ENCODE measurements around the gene ABLIM1.

ABLIM1 gene

DNA sequence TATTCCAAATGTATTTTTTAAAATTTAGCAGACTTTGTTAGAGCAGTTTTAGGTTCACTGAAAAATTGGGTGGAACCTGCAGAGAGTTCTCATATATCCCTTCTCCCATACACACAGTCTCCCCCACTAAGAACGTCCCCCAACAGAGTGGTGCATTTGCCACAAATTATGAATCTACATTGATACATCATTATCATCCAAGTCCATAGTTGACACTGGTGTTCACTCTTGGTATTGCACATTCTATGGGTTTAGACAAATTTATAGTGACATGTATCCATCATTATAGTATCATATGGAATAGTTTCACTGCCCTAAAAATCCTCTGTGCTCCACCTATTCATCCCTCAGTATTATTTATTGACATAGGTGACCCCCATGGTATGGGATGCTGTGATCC lies 156.4 kb downstream of the ABLIM1 start (continued):
- TF ChIP-seq BCL11B (tag by site-specific recombination; IDR thresholded peaks at IDR 0.05; ENCODE audit: low read depth) = no peak
- no peak for TF ChIP-seq ZNF404 (tag by site-specific recombination; IDR thresholded peaks at IDR 0.05)
- no peak for TF ChIP-seq ZNF239 (tag by site-specific recombination; IDR thresholded peaks at IDR 0.05)
- TF ChIP-seq ZNF629 (tag by site-specific recombination; IDR thresholded peaks at IDR 0.05) = no peak
- TF ChIP-seq ZBTB20 (tag by site-specific recombination; IDR thresholded peaks at IDR 0.05) = no peak
- TF ChIP-seq ZNF169 (tag by site-specific recombination; IDR thresholded peaks at IDR 0.05) = no peak

- H3K27ac ChIP-seq (ENCODE audit: extremely low read depth, low read depth, low read length) = no peak overlapping the region
- no peaks in the 10 kb centered on the region for H3K9me3 ChIP-seq (ENCODE audit: control insufficient read depth, insufficient read depth, low read depth, low read length)
- POLR2A ChIA-PET = no interaction called here
- peaks cover 10% of the 10 kb centered on the region; the same call in 1 of the 2 replicates for H3K4me1 ChIP-seq (ENCODE audit: control insufficient read depth, insufficient read depth, low read length)
- no peak for TF ChIP-seq ZNF510 (tag by site-specific recombination; IDR thresholded peaks at IDR 0.05; ENCODE audit: insufficient replicate concordance)
- TF ChIP-seq PRDM1 (tag by site-specific recombination; IDR thresholded peaks at IDR 0.05) = peak; percentile 23; the same call in 1 of the 2 replicates
- CTCF ChIA-PET = interaction anchor here (0.7 to 1.4 kb wide), 3 partner anchors 12 to 30 kb away, joined by 3 to 8 read pairs (median 3); no protein-coding TSS in a partner anchor
- H3K36me3 ChIP-seq (ENCODE audit: control insufficient read depth in 2 of 2, insufficient read depth in 1 of 2, low read length in 2 of 2) = no peaks in the 10 kb centered on the region
- H3K4me3 ChIP-seq (ENCODE audit: low read depth, low read length) = no peak overlapping the region
Measured at GRCh38 chr10:114500643-114501042, 157.4 kb downstream of the ABLIM1 start.

GRCh38 chr10:114499630-114500190 lies 158.4 kb downstream of the ABLIM1 start:
- Histone ChIP-seq H3K27ac (ENCODE audit: extremely low read depth, low read depth, low read length) (no peak overlapping the region), H3K4me3 (ENCODE audit: low read depth, low read length) (no peak overlapping the region), H3K9me3 (ENCODE audit: control insufficient read depth, insufficient read depth, low read depth, low read length) (no peaks in the 10 kb centered on the region), H3K4me1 (ENCODE audit: control insufficient read depth, insufficient read depth, low read length) (peaks cover 1% of the 10 kb centered on the region; the same call in 1 of the 2 replicates), H3K36me3 (ENCODE audit: control insufficient read depth in 2 of 2, insufficient read depth in 1 of 2, low read length in 2 of 2) (peaks cover 0 to 3% of the 10 kb centered on the region in 2 experiments; a peak in 1 of 3 replicates)
- ChIA-PET CTCF (interaction anchor here (0.9 to 1.1 kb wide), 3 partner anchors 14 to 286 kb away, joined by 3 to 4 read pairs (median 3); no protein-coding TSS in a partner anchor), POLR2A (no interaction called here)
- TF ChIP-seq OVOL3 (tag by site-specific recombination; IDR thresholded peaks at IDR 0.05) = no peak
- no peak for TF ChIP-seq ZNF670 (tag by site-specific recombination; IDR thresholded peaks at IDR 0.05; ENCODE audit: low read depth)
- TF ChIP-seq ZNF600 (tag by site-specific recombination; IDR thresholded peaks at IDR 0.05) = no peak
- TF ChIP-seq ZNF433 (tag by site-specific recombination; IDR thresholded peaks at IDR 0.05; ENCODE audit: low read depth) = no peak
- no peak for TF ChIP-seq ZNF292 (tag by site-specific recombination; IDR thresholded peaks at IDR 0.05; ENCODE audit: borderline replicate concordance, low read depth)
- no peak for TF ChIP-seq ZNF530 (tag by site-specific recombination; IDR thresholded peaks at IDR 0.05; ENCODE audit: low read depth)
- no peak for TF ChIP-seq ZNF623 (tag by site-specific recombination; IDR thresholded peaks at IDR 0.05)
- no peak for TF ChIP-seq ZNF132 (tag by site-specific recombination; IDR thresholded peaks at IDR 0.05; ENCODE audit: borderline replicate concordance)
- no peak for TF ChIP-seq ZNF521 (tag by site-specific recombination; IDR thresholded peaks at IDR 0.05)
- TF ChIP-seq ZNF658 (tag by site-specific recombination; IDR thresholded peaks at IDR 0.05) = no peak
- TF ChIP-seq ZNF169 (tag by site-specific recombination; IDR thresholded peaks at IDR 0.05) = no peak

- ChIA-PET CTCF (interaction anchor here (1.0 to 1.2 kb wide), 2 partner anchors 27 to 287 kb away, joined by 4 to 5 read pairs; no protein-coding TSS in a partner anchor), POLR2A (no interaction called here)
- Histone ChIP-seq H3K9me3 (ENCODE audit: control insufficient read depth, insufficient read depth, low read depth, low read length) (no peaks in the 10 kb centered on the region), H3K36me3 (ENCODE audit: control insufficient read depth in 2 of 2, insufficient read depth in 1 of 2, low read length in 2 of 2) (peaks cover 0 to 3% of the 10 kb centered on the region in 2 experiments; a peak in 1 of 3 replicates), H3K4me1 (ENCODE audit: control insufficient read depth, insufficient read depth, low read length) (no peaks in the 10 kb centered on the region), H3K27ac (ENCODE audit: extremely low read depth, low read depth, low read length) (no peak overlapping the region), H3K4me3 (ENCODE audit: low read depth, low read length) (no peak overlapping the region)
- TF ChIP-seq GLIS1 (tag by site-specific recombination; IDR thresholded peaks at IDR 0.05) = no peak
- TF ChIP-seq PRDM2 (tag by site-specific recombination; IDR thresholded peaks at IDR 0.05; ENCODE audit: borderline replicate concordance) = no peak
- TF ChIP-seq ZNF341 (tag by site-specific recombination; IDR thresholded peaks at IDR 0.05; ENCODE audit: low read depth) = no peak
- TF ChIP-seq YY1 (tag by site-specific recombination; IDR thresholded peaks at IDR 0.05) = no peak
- no peak for TF ChIP-seq ZSCAN23 (tag by site-specific recombination; IDR thresholded peaks at IDR 0.05)
- TF ChIP-seq ZNF549 (tag by site-specific recombination; IDR thresholded peaks at IDR 0.05) = no peak
- TF ChIP-seq ZNF76 (tag by site-specific recombination; IDR thresholded peaks at IDR 0.05; ENCODE audit: borderline replicate concordance, low read depth) = no peak
- no peak for TF ChIP-seq ZNF548 (tag by site-specific recombination; IDR thresholded peaks at IDR 0.05)
- no peak for TF ChIP-seq TRIM28 (IDR thresholded peaks at IDR 0.05; ENCODE audit: borderline replicate concordance, low read length)
Measured at GRCh38 chr10:114499116-114499515, 159.0 kb downstream of the ABLIM1 start.
